ENCODE results near the gene EXOC6. TPM values are rescaled to one million over a fixed set of nuclear protein-coding genes. Genes with fewer than 3 reads are reported as not detected.

EXOC6 gene
- total RNA-seq, 2 experiments from 2014 or later = 8.8 to 9.5 TPM

- ChIA-PET POLR2A (interaction anchor here (0.6 kb wide), 1 partner anchor 13 kb away, joined by 3 read pairs; no protein-coding TSS in a partner anchor), CTCF (interaction anchor here (0.9 to 3.9 kb wide), 10 partner anchors 8 to 141 kb away, joined by 3 to 42 read pairs (median 6); partner anchors contain the start of gene EXOC6)
- Mint-ChIP-seq H3K4me3 (no peak overlapping the region), H3K27ac (no peak overlapping the region), H3K4me1 (ENCODE audit: low read depth) (peaks cover 4% of the 10 kb centered on the region), H3K9me3 (no peaks in the 10 kb centered on the region), H3K36me3 (ENCODE audit: low read depth) (no peaks in the 10 kb centered on the region), H3K27me3 (no peaks in the 10 kb centered on the region)
- TF ChIP-seq CTCF (IDR thresholded peaks at IDR 0.05) = peak; percentile 70
- intact Hi-C loops (cut with micrococcal nuclease) = no loop called here
- ATAC-seq (peak; percentile 66), DNase-seq (peak; percentile 78)
Observed at GRCh38 chr10:92839191-92840085, 8.9 kb upstream of the EXOC6 start.

- H3K27ac Mint-ChIP-seq = no peak overlapping the region
- POLR2A ChIA-PET = interaction anchor here (1.0 kb wide), 1 partner anchor 15 kb away, joined by 3 read pairs; no protein-coding TSS in a partner anchor
Observed at GRCh38 chr10:92844746-92845145, 3.6 kb upstream of the EXOC6 start.

GRCh38 chr10:92845921-92846320, 2.4 kb upstream of the EXOC6 start:
- intact Hi-C loops (cut with micrococcal nuclease) = loop anchor here (5.0 kb wide), 1 partner anchor 36 kb away; no protein-coding TSS in a partner anchor
- ChIA-PET POLR2A (interaction anchor here (1.2 kb wide), 1 partner anchor 14 kb away, joined by 3 read pairs; no protein-coding TSS in a partner anchor), CTCF (interaction anchor here (0.9 to 3.9 kb wide), 5 partner anchors 8 to 40 kb away, joined by 3 to 42 read pairs (median 4); no protein-coding TSS in a partner anchor)
- H3K36me3 Mint-ChIP-seq (ENCODE audit: low read depth) = no peaks in the 10 kb centered on the region
- DNase-seq (no peak), ATAC-seq (no peak)
- no peak overlapping the region for H3K27ac Mint-ChIP-seq
- no peak for TF ChIP-seq CTCF (IDR thresholded peaks at IDR 0.05)
- H3K4me3 Mint-ChIP-seq = no peak overlapping the region
- no peaks in the 10 kb centered on the region for H3K9me3 Mint-ChIP-seq
- H3K4me1 Mint-ChIP-seq (ENCODE audit: low read depth) = peaks cover 36% of the 10 kb centered on the region
- H3K27me3 Mint-ChIP-seq = no peaks in the 10 kb centered on the region

More at GRCh38 chr10:92844746-92845145, 3.6 kb upstream of the EXOC6 start:
- TF ChIP-seq CTCF (IDR thresholded peaks at IDR 0.05) = no peak
- intact Hi-C loops (cut with micrococcal nuclease) = loop anchor here (5.0 kb wide), 1 partner anchor 38 kb away; no protein-coding TSS in a partner anchor
- Mint-ChIP-seq H3K4me3 (no peak overlapping the region), H3K27me3 (no peaks in the 10 kb centered on the region), H3K4me1 (ENCODE audit: low read depth) (peaks cover 32% of the 10 kb centered on the region), H3K36me3 (ENCODE audit: low read depth) (no peaks in the 10 kb centered on the region), H3K9me3 (no peaks in the 10 kb centered on the region)
- DNase-seq (no peak), ATAC-seq (no peak)
- CTCF ChIA-PET = interaction anchor here (0.9 to 3.6 kb wide), 3 partner anchors 11 to 41 kb away, joined by 3 to 36 read pairs (median 9); no protein-coding TSS in a partner anchor

GRCh38 chr10:92846344-92846743, 2.0 kb upstream of the EXOC6 start:
- no peaks in the 10 kb centered on the region for H3K36me3 Mint-ChIP-seq (ENCODE audit: low read depth)
- ChIA-PET CTCF (interaction anchor here (0.9 to 3.9 kb wide), 5 partner anchors 8 to 40 kb away, joined by 3 to 42 read pairs (median 4); no protein-coding TSS in a partner anchor), POLR2A (interaction anchor here (1.2 kb wide), 1 partner anchor 14 kb away, joined by 3 read pairs; no protein-coding TSS in a partner anchor)
- intact Hi-C loops (cut with micrococcal nuclease) = loop anchor here (5.0 kb wide), 1 partner anchor 36 kb away; no protein-coding TSS in a partner anchor
- H3K9me3 Mint-ChIP-seq = no peaks in the 10 kb centered on the region
- H3K4me1 Mint-ChIP-seq (ENCODE audit: low read depth) = peaks cover 36% of the 10 kb centered on the region
- no peak for DNase-seq
- H3K4me3 Mint-ChIP-seq = no peak overlapping the region
- no peak overlapping the region for H3K27ac Mint-ChIP-seq
- ATAC-seq = no peak
- H3K27me3 Mint-ChIP-seq = no peaks in the 10 kb centered on the region
- no peak for TF ChIP-seq CTCF (IDR thresholded peaks at IDR 0.05)
